Esophagus muscularis mucosa (tissue), 4 donors: ENCODE data around the gene TOM1L2.

ENCODE experiments used
- CTCF ChIP-seq, 3 experiments: fragments of 200-600 bp in 2 of 3; fragments of 450-650 bp in 1 of 3; sonication (generic) in 2 of 3; IDR thresholded peaks; one replicate each; pipeline ENCODE4 v1.5.1; 2017 to 2019; ENCODE audit warnings: antibody characterized with exemption in 3 of 3, mild to moderate bottlenecking in 2 of 3, moderate library complexity in 1 of 3
- EP300 ChIP-seq: sonication (generic); formaldehyde crosslinking; IDR thresholded peaks from one replicate; pipeline ENCODE4 v1.6.1; 2017; ENCODE audit warnings: antibody characterized with exemption
- POLR2A ChIP-seq: fragments of 450-650 bp; IDR thresholded peaks from one replicate; pipeline ENCODE4 v1.6.1; 2017; ENCODE audit warnings: antibody characterized with exemption, moderate library complexity, mild to moderate bottlenecking, low read depth
- POLR2AphosphoS5 ChIP-seq, 2 donors: sonication (generic); formaldehyde crosslinking; IDR thresholded peaks; one replicate each; pipeline ENCODE4 v1.6.1; 2017; ENCODE audit warnings: antibody characterized with exemption in 2 of 2

GRCh38 chr17:17866897-17867296 lies 105.3 kb downstream of the TOM1L2 start:
- TF ChIP-seq CTCF (IDR thresholded peaks at IDR 0.05), result no peak
- TF ChIP-seq POLR2A, result no peak
- no peak for TF ChIP-seq EP300
- no peak for TF ChIP-seq POLR2AphosphoS5 (IDR thresholded peaks at IDR 0.05)
